SK-MEL-5 (cell line): Measurements from ENCODE around the gene LRMDA. TPM values are rescaled to one million over a fixed set of nuclear protein-coding genes. Genes with fewer than 3 reads are reported as not detected.

Experiments
- DNase-seq: peaks from one replicate; pipeline ENCODE4 v3.0.0-alpha.2; 2016; ENCODE audit warnings: low read depth, low spot score
- in situ Hi-C: cut with HindIII; loops from 2 replicates; pipeline ENCODE4 v1.10.0; 2016; ENCODE audit warnings: low sequenced_read_pairs, high pct_unique_total_duplicates, low pct_unique_long_range_greater_than_20kb
- total RNA-seq: library from RNA; depleted of rRNA; stranded (reverse); fragments of >200 nt; shearing (Covaris generic); gene quantifications from 2 replicates; pipeline ENCODE4 v1.2.3, GENCODE V29; 2014

The LRMDA gene
- total RNA-seq, 1 experiment from 2014 or later: 25.2 TPM

GRCh38 chr10:75971402-75972211 lies 540.2 kb downstream of the LRMDA start:
- DNase-seq: no peak
- in situ Hi-C loops: no loop called here

DNA sequence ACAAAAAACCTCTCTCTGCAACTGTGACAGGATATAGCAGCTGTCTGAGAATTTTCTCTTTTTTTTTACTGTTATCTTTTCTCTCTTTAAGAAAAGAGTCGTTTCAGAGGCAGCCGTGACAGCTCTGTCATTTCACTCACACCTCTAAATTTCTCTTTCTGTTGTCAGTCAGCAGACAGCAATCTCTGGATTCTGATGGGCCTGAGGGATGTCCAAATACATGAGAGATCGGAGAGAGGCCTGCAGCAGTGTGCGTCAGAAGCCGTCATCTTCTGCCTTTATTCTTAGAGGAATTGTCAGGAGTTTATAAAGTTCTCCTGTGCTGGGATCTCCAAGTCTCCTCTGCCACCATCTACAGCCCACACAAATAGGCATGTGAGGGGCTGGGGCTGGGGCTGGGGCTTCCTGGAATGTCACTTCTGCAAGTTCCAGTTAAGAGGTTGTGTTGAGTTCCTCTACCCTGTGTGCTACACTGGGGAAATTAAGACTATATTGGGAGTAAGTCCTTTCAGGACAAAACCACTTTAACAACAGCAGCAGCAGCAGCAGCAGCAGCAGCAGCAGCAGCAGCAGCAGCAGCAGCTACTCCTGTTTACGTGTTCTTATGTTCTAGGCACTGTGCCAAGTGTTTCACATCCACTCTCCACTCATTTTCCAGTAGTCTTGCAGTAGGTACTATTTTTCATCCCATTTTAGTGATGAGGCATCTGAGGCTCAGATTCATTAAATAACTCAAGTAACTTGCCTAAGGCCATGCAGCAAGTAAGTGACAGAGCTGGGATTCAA lies 541.3 kb downstream of the LRMDA start:
- in situ Hi-C loops: no loop called here
- DNase-seq: no peak

DNA sequence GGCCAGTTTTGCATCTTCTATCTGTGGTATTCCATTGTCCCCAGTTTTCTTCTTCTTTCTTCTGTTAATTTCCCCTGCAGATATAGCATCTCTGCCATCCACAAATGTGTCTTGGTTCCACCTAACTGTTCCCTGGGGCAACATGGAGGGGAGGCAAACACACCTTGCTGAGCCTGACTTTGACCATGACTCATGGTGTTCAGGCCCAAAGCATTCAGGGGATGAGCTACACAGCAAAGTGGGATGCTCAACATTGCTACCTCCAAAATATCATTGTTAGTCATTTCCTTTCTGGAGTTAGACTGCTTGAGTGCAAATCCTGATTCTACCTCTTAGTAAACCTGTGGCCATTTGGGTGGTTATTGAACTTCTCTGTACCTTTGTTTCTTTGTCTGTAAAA lies 542.7 kb downstream of the LRMDA start:
- DNase-seq: no peak
- in situ Hi-C loops: no loop called here

DNA sequence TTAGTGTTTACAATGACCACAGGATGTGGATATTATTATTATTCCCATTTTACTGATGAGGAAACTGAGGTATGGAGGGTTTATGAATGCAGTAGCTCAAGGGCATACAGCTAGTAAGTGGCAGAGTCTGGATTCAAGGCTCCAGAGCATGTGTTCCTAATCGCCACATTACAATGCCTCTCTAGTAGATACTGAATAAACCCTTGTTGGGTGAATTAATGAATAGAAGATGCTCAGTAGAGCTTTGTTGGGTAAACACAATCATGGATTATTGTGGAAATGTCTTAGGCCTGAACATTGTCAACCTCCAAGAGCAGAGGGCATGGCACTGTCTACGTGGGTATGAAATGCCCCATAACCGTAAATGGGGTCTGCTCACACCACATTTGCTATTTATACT lies 545.3 kb downstream of the LRMDA start:
- in situ Hi-C loops: no loop called here
- DNase-seq: no peak

DNA sequence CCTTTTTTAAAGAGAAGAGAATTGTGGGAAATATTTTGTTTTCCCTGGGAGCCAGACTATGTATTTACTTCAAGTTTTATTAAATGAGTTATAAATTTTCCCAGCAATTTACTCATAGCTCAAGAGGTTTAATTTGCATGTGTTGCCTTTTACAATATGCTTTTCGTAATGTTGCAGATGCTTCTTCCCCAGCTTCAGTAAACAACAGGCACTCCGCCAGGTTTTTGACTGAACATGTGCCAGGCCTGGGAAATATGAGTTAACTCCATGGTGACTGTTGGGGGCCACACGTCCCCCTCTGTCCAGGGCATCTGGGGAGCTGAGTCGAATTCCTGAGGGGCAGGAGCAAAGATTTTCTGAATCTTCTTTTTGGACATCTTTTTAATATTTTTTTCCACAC lies 545.7 kb downstream of the LRMDA start:
- in situ Hi-C loops: no loop called here
- no peak for DNase-seq

- DNase-seq: no peak
- in situ Hi-C loops: no loop called here
Observed at GRCh38 chr10:75978213-75978612, 546.8 kb downstream of the LRMDA start.

DNA sequence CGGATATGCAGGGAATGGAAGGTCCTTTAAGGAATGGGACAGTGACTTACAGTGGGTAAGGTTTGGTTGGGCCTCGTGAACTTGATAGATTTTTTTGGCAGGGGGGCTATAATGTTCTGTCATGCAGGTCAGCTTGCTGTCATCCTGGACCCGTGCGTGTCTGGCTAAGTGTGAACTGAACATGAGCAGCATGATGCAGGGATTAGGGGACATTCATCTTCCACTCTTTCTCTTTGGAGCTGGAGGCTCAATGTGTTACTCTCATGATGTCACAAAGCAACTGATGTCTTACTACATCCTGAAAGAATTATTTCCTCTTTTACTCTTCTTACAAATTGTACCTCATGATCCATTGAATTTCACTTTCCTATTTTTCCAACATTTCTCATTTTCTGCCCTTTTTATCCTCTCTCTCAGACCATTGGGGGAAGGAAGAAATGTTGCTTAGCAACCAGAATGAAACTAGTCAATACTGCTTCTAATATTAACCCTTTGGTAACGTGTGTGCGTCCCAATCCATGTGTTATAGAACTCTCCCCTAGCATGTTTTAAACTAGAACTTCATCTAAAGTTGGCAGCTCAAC lies 549.1 kb downstream of the LRMDA start:
- in situ Hi-C loops: no loop called here

DNA sequence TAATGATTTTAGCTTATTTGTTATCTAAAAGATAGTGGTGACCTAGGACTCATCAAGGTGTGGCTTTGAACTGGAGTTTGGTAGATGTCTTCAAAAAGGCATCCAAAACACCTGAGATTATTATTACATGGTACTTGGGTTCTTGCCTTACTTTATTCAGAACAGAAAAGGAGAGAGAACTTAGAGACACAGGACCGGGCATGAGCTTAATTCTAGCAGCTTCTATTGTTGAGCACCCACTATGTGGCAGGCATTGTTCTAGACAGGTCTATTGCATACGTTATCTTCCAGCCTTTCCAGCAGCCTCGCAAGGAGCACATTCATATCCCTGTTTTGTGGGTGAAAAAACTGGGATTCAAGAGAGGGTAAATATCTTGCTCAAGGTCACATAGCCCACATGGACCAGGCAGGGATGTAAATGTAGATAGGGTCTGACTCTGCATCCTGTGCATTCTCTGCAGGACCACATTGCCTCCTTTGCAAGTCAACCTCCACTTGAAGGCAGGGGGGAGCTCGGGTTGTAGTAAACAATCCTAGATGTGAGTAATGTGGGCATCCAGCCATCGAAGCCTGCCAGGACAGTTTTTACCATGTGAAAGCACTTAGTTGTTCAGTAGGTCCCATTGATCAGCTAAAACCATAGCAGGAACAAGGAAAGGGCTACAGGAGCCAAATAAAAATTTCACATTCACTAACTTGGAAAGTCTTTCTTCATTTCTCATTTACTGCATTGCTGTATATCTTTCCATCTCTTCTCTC lies 551.4 kb downstream of the LRMDA start:
- DNase-seq: no peak
- in situ Hi-C loops: no loop called here

More for the DNA sequence above, 549.1 kb downstream of the LRMDA start:
- DNase-seq: no peak

DNA sequence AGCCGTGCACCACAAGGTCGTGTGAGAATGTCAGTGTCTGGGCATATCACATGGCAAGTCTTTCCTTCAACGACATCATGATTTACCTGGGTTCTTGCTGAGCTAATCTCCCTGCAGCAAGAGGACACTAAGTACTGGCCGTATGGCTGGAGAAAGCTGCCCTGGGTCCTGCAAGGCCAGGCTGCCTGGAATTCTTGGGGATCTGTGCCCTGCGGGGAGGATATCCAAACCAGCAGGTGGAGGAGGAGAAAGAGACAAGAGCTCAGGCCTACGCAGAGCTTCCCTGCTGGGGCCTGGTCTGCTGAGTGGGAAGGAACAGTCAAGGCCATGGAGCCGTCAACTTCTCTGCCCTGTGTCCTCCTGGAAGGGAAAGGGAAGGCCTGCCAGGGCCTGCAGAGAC lies 552.6 kb downstream of the LRMDA start:
- no peak for DNase-seq
- in situ Hi-C loops: no loop called here

DNA sequence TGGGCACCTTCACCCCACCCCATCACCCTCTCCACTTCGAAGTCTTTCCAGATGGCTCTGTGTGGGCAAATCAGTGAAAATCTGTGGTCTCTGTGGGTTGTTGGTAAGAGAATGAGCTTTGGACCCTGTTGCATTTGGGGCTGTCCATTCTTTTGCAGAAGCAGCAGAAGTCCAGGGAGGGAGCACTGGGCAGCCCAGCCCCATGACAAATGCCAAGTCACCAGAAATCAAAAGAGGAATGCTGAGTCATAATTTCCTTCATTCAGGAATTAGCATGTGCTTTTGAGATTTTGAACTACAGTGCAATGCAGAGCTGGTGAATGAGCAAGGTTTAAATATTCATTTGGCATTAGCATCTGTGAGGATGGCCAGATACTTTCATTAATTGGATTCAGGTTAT lies 556.2 kb downstream of the LRMDA start:
- in situ Hi-C loops: no loop called here
- no peak for DNase-seq

- in situ Hi-C loops: no loop called here
- DNase-seq: no peak
Observed at GRCh38 chr10:75994357-75995040, 563.1 kb downstream of the LRMDA start.

- in situ Hi-C loops: no loop called here
- DNase-seq: no peak
Observed at GRCh38 chr10:75995041-75995430, 563.6 kb downstream of the LRMDA start.

DNA sequence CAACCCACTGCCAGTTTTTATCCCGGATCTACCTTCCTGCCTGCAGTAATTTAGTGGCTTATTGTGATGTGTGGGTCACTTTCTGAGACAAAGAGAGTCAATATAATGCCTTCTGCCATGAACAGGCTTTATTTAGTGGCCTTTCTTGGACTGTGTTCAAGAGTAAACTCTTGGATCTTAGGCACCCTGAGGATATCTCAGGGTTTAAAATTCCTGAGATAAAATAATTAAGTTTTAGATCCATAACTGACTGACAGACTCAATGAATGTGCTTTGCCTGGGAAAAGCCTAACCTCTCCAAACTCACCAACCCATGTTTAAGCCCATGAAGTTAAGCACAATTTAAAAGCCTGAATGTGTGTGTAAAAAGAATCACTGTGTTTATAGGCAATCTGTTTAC lies 564.3 kb downstream of the LRMDA start:
- DNase-seq: no peak
- in situ Hi-C loops: no loop called here

DNA sequence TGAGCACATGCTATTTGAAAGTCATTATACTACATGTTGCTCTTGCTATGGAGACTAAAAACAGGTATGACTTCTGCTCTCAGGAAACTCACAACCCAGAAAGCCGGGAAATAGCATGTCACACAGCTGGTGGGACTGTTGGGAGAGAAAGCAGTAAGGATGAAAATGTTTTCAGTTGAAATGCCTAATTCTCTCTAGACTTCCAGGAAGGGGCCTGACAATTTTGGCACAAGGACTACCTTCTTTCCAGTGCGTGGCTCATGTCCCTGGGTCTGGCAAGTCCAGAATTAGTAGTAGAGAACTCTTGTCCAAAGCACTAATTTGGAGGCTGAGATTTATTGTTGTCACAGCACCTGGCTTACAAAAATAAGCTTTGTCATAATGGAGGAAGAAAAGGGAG lies 567.6 kb downstream of the LRMDA start:
- in situ Hi-C loops: no loop called here
- DNase-seq: no peak

- DNase-seq: no peak
- in situ Hi-C loops: no loop called here
Observed at GRCh38 chr10:75999515-76000209, 568.2 kb downstream of the LRMDA start.

DNA sequence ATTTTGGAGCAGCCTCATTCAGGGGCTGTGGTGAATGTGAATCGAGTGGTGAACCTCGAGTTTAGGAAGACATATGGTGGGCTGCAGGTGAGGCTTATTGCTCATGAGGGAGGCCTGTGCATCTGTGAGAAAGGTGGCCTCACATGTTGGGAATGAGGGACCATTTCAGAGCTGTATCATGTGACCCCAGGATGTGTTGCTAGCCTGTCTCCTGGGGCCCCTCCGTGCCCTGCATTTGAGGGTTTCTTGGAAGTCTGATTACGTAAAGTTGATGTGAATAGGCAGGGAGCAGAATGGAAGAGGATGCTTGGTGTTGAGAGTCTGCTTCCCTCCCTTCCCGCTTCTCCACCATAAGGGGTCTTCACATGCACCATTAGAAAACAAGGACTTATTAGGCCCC lies 569.1 kb downstream of the LRMDA start:
- in situ Hi-C loops: no loop called here
- DNase-seq: no peak

GRCh38 chr10:76001019-76001418 lies 569.6 kb downstream of the LRMDA start:
- DNase-seq: no peak
- in situ Hi-C loops: no loop called here
